ENCODE results near the gene AFF1. TPM values are rescaled to one million over a fixed set of nuclear protein-coding genes. Genes with fewer than 3 reads are reported as not detected.

Gene AFF1
- total RNA-seq, 1 donor from 2014 or later: 58.2 TPM

GRCh38 chr4:86972997-86973396, 38.2 kb downstream of the AFF1 start:
- no peak overlapping the region for H3K9ac ChIP-seq (ENCODE audit: low read length)
- FAIRE-seq: no peak
- H3K4me1 ChIP-seq (ENCODE audit: insufficient read depth, low read length): peaks cover 6% of the 10 kb centered on the region
- no peak for DNase-seq (ENCODE audit: low read depth)
- no peak overlapping the region for H2AFZ ChIP-seq (ENCODE audit: low read depth, low read length)
- no peaks in the 10 kb centered on the region for H3K79me2 ChIP-seq (ENCODE audit: insufficient read depth, low read length)
- Mint-ChIP-seq H3K27me3 (ENCODE audit: low read depth, unreplicated experiment) (no peaks in the 10 kb centered on the region), H3K36me3 (ENCODE audit: low read depth, unreplicated experiment) (no peaks in the 10 kb centered on the region), H3K27ac (ENCODE audit: unreplicated experiment) (no peak overlapping the region), H3K4me3 (ENCODE audit: unreplicated experiment) (no peak overlapping the region), H3K9me3 (ENCODE audit: unreplicated experiment) (no peaks in the 10 kb centered on the region), H3K4me1 (ENCODE audit: low read depth, unreplicated experiment) (peaks cover 29% of the 10 kb centered on the region)
- TF ChIP-seq EZH2 (IDR thresholded peaks at IDR 0.05; ENCODE audit: insufficient read depth, low read length) (no peak), CTCF (IDR thresholded peaks at IDR 0.05; ENCODE audit: insufficient read depth, low read depth, low read length) (no peak)
- H3K27ac ChIP-seq (ENCODE audit: low read depth, low read length): no peak overlapping the region
- no peaks in the 10 kb centered on the region for H3K36me3 ChIP-seq (ENCODE audit: insufficient read depth, low read length)
- no peak overlapping the region for H3K4me2 ChIP-seq (ENCODE audit: low read length)
- H3K4me3 ChIP-seq (ENCODE audit: insufficient read depth, low read depth, low read length): no peak overlapping the region
- H3K27me3 ChIP-seq (ENCODE audit: insufficient read depth, low read length): no peaks in the 10 kb centered on the region
- no peaks in the 10 kb centered on the region for H4K20me1 ChIP-seq (ENCODE audit: insufficient read depth, low read length)
- no peaks in the 10 kb centered on the region for H3K9me3 ChIP-seq (ENCODE audit: insufficient read depth, low read depth, low read length)

- Histone ChIP-seq H3K4me1 (ENCODE audit: insufficient read depth, low read length) (peaks cover 6% of the 10 kb centered on the region), H3K4me3 (ENCODE audit: insufficient read depth, low read depth, low read length) (no peak overlapping the region), H2AFZ (ENCODE audit: low read depth, low read length) (no peak overlapping the region), H3K36me3 (ENCODE audit: insufficient read depth, low read length) (no peaks in the 10 kb centered on the region), H3K27me3 (ENCODE audit: insufficient read depth, low read length) (no peaks in the 10 kb centered on the region), H3K79me2 (ENCODE audit: insufficient read depth, low read length) (no peaks in the 10 kb centered on the region), H4K20me1 (ENCODE audit: insufficient read depth, low read length) (no peaks in the 10 kb centered on the region), H3K9ac (ENCODE audit: low read length) (no peak overlapping the region), H3K4me2 (ENCODE audit: low read length) (no peak overlapping the region), H3K27ac (ENCODE audit: low read depth, low read length) (no peak overlapping the region), H3K9me3 (ENCODE audit: insufficient read depth, low read depth, low read length) (no peaks in the 10 kb centered on the region)
- Mint-ChIP-seq H3K9me3 (ENCODE audit: unreplicated experiment) (no peaks in the 10 kb centered on the region), H3K27ac (ENCODE audit: unreplicated experiment) (no peak overlapping the region), H3K4me3 (ENCODE audit: unreplicated experiment) (no peak overlapping the region), H3K4me1 (ENCODE audit: low read depth, unreplicated experiment) (peaks cover 29% of the 10 kb centered on the region), H3K36me3 (ENCODE audit: low read depth, unreplicated experiment) (no peaks in the 10 kb centered on the region), H3K27me3 (ENCODE audit: low read depth, unreplicated experiment) (no peaks in the 10 kb centered on the region)
- FAIRE-seq (no peak), DNase-seq (ENCODE audit: low read depth) (no peak)
- no peak for TF ChIP-seq CTCF (IDR thresholded peaks at IDR 0.05; ENCODE audit: insufficient read depth, low read depth, low read length)
- TF ChIP-seq EZH2 (IDR thresholded peaks at IDR 0.05; ENCODE audit: insufficient read depth, low read length): no peak
These were observed 38.9 kb downstream of the AFF1 start for GRCh38 chr4:86973668-86974067.

GRCh38 chr4:86974551-86974994, 39.8 kb downstream of the AFF1 start:
- Histone ChIP-seq H3K27ac (ENCODE audit: low read depth, low read length) (no peak overlapping the region), H3K79me2 (ENCODE audit: insufficient read depth, low read length) (no peaks in the 10 kb centered on the region), H4K20me1 (ENCODE audit: insufficient read depth, low read length) (no peaks in the 10 kb centered on the region), H3K27me3 (ENCODE audit: insufficient read depth, low read length) (no peaks in the 10 kb centered on the region), H3K9ac (ENCODE audit: low read length) (no peak overlapping the region), H3K4me2 (ENCODE audit: low read length) (no peak overlapping the region), H3K9me3 (ENCODE audit: insufficient read depth, low read depth, low read length) (no peaks in the 10 kb centered on the region), H3K4me3 (ENCODE audit: insufficient read depth, low read depth, low read length) (no peak overlapping the region), H3K4me1 (ENCODE audit: insufficient read depth, low read length) (peaks cover 6% of the 10 kb centered on the region), H3K36me3 (ENCODE audit: insufficient read depth, low read length) (no peaks in the 10 kb centered on the region), H2AFZ (ENCODE audit: low read depth, low read length) (no peak overlapping the region)
- H3K4me1 Mint-ChIP-seq (ENCODE audit: low read depth, unreplicated experiment): peaks cover 29% of the 10 kb centered on the region
- no peak for FAIRE-seq
- H3K9me3 Mint-ChIP-seq (ENCODE audit: unreplicated experiment): no peaks in the 10 kb centered on the region
- H3K27ac Mint-ChIP-seq (ENCODE audit: unreplicated experiment): no peak overlapping the region
- TF ChIP-seq EZH2 (IDR thresholded peaks at IDR 0.05; ENCODE audit: insufficient read depth, low read length) (no peak), CTCF (IDR thresholded peaks at IDR 0.05; ENCODE audit: insufficient read depth, low read depth, low read length) (no peak)
- H3K27me3 Mint-ChIP-seq (ENCODE audit: low read depth, unreplicated experiment): no peaks in the 10 kb centered on the region
- DNase-seq (ENCODE audit: low read depth): no peak
- H3K36me3 Mint-ChIP-seq (ENCODE audit: low read depth, unreplicated experiment): no peaks in the 10 kb centered on the region
- H3K4me3 Mint-ChIP-seq (ENCODE audit: unreplicated experiment): no peak overlapping the region
